NCI-H2227 (cell line): ENCODE data around the gene OSBPL7.

Experiments used
- DNase-seq: peaks from one replicate; lab custom pipeline; 2025; ENCODE audit not compliant: unreplicated experiment; lab: John Stamatoyannopoulos, UW

Gene OSBPL7

DNA sequence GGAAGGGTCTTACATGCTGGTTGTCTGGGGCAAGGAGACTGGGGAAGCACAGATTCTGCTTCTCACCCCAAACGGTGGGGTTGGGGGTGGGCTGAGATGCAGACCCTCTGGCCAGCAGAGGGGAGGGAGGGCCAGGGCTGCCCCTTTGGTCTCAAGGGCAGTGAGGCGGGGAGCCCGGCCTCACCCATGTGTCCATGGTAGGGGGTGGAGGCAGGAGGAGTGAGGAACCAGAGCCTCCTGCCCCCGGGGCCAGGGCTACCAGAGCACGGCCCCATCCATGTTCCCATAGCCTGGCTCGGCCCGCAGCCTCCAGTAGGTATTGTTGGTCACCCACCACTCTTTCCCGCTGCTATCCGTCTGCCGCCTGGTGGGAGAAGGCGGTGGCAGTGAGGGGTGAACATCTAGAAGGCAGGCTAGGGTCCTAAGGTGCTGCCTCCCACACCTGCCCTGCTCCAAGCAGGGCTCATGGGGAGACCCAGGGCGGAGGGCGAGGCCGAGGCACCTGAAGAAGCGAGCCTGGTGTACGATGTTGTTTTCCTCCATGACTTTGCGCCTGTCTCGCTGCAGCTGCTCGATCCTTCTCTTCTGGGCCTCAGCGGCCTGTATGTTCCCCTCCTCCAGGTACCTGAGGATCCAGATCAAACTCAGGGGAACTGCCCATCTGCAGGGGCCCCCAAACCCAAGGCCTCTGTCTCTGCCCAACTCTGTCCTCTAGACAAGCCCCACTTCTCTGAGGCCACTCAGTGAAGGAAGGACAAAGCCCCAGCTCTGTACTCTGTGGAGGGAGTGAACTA is 13.4 kb downstream of the OSBPL7 start:
- no peak for DNase-seq

DNA sequence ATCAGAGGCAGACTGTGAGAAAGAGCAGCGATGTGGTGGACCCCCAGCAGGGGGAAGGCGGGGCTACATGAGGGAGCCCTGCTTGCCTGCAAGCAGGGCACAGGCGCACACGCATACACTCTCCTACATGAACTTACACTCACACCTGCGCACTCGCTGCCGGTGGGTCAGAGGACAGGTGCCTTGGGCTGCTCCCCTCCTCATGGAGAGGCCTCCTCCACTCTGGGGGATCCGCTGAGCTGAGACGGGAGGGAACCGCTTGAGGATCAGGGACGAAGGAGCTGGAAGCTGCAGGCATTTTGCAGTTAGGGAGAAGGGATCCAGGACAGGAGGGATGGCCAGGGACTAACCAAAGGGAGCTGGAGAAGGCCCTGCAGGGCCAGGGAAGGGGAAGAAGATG is 14.2 kb downstream of the OSBPL7 start:
- no peak for DNase-seq

GRCh38 chr17:47806913-47807255 is 14.7 kb downstream of the OSBPL7 start:
- DNase-seq, result no peak

DNA sequence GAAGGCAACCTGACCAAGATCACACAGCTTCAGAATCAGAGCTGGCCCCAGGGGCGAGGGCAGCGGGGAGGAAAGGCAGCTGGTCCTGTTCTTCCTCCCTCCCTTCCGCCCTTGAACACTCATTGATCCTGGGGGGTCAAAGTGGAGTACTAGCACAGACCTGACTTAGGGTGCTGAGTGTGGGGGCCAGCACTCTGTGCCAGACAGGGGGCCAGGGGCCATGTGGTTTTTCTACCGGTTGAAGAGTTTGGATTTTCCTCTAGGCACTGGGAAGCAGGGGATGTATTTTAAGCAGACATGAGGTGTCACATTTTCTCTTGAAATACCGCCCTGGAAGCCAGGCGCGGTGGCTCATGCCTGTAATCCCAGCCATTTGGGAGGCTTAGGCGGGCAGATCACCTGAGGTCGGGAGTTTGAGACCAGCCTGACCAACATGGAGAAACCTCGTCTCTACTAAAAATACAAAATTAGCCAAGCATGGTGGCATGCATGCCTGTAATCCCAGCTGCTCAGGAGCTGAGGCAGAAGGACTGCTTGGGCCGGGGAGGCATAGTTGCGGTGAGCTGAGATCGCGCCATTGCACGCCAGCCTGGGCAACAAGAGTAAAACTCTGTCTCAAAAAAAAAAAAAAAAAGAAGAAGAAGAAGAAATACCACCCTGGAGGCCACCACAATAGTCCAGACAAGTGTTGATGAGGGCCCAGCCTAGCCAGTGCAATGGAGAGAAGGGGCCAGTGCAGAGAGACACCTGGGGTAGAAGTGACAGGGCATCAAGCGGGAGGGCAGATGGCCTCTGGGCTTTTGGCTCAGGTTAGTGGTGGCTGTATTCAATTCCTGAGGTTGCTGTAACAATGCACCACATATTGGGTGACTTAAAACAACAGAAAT is 15.3 kb downstream of the OSBPL7 start:
- DNase-seq, result no peak

DNA sequence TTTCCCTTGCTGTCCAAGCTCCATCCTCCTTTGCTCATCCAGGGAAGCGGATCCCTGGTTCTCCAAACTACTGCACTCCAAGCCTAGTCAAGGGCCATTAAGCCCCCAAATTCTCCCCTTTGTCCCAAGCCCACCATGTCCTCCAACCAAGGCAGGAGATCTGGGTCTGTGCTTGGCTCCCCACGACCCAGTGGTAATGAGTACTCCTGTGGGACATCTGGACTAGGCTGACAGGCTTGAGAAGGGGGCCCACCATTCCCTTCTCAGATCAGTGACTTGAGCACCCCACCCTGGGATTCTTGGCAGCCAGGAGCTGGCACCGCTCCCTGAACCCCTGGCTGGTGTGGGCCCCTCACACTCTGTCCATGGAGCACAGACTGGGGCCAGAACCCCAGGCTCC is 17.1 kb downstream of the OSBPL7 start:
- DNase-seq, result no peak

GRCh38 chr17:47803751-47804150 is 17.8 kb downstream of the OSBPL7 start:
- no peak for DNase-seq

GRCh38 chr17:47803201-47803600 is 18.4 kb downstream of the OSBPL7 start:
- DNase-seq, result no peak

DNA sequence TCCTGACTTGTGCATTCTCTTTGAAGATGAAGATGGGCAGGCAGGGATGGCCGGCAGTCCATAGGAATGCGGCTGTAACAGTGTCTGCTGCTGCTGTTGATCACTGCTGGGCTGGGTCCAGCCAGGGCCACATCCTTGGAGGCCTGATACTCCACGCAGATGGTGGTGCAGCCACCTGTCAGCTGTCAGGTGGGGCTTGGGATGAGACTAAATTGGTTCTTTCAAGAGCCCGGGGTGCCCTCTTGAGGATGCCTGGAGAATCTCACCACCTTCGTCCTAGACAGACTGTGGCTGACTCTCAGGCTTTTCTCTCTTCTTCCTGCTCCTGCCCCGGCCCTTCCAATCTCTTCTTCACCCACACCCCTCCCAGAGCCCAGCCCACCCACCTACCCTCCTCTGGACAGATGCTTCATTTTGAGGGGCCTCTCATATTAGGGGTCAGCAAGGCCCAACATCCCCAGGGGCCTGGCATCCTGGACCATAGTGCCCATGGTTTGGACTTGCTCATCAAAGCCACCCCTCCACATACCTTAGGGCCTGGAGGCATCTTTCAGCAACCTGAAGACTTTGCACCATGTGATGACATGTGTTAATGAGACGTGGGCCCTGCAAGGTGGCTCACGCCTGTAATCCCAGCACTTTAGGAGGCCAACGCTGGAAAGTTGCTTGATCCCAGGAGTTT is 19.1 kb downstream of the OSBPL7 start:
- peak; percentile 83 for DNase-seq

DNA sequence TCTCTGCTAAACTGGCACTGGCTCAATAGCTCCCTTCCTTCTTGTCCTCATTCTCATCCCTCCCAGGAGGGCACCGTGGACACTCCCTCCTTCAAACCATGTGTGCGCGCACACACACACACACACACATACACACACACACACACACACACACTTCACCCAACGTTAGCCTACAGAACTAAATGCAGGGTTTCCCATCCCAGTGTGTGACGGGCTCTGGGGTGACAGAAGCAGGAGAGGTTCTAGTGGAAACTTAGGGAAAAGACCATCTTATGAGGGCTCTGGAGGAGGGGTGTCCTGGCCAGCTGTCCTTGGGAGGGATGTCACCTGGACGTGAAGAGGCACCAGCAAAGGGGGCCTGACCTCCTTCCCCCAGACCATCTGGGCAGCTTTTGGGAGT is 19.7 kb downstream of the OSBPL7 start:
- no peak for DNase-seq

DNA sequence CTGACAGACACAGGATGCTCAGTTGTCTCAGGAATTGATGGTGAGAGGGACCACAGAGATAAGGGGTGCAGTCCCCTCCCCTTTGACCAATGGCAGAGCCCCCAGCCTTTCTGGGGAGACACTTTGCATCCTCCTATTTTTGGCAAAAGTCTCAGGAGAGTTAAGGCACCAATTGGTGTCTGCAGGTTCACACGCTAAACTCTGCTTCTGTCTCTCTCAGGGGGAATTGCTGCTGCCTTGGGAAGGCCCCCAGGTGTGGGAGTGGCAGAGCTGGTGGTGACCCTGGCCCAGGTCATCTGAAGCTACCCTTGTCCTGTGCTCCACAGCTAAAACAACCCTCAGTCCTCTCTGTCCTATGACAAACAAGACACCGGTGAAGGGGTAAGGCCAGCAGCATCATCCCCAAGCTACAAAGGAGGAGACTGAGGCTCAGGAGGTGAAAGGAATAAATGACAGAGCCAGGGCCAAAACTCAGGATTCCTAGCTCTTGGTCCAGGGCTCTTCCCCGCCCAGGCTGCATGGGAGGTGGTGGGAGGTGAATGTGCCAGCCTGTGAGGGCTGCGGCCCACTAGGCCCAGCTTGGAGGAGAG is 20.3 kb downstream of the OSBPL7 start:
- DNase-seq, result no peak

DNA sequence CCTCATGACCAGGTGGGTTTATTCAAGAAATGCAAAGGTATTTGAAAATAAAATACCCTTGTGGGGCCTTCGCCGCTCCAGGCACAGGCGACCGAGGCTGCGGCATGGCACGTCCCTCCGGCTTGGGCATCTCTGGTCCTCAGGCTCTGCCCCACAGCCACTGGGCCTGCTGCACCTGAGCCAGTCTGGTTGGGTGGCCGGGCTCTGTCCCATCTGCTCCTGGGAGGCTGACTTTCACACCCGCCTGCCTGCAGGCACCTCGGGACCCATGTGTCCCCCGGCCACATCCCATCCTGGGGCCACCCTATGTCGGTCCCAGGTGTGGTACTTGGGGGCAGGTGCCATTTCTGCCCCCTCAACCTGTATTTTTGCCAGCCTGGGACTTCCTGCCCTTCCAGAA is 20.9 kb downstream of the OSBPL7 start:
- DNase-seq, result no peak

DNA sequence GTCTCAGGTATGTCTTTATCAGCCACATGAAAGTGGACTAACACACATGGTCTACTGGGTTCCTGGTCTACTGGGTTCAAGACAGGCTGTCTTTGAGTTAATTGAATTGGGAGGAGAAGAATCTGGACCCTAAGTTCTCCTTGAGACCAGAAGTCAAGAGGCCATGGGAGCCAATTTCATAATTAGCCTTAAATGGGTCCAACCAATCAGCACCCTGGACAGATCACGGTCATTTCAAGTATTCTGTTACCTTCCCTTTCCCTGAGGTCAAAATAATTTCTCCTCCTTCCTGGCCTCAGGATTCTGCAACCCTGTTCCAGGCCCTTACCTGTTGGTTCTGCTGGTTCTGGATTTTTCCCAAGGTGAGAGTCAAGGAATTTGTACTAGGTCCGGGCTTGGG is 23.8 kb downstream of the OSBPL7 start:
- DNase-seq, result no peak

DNA sequence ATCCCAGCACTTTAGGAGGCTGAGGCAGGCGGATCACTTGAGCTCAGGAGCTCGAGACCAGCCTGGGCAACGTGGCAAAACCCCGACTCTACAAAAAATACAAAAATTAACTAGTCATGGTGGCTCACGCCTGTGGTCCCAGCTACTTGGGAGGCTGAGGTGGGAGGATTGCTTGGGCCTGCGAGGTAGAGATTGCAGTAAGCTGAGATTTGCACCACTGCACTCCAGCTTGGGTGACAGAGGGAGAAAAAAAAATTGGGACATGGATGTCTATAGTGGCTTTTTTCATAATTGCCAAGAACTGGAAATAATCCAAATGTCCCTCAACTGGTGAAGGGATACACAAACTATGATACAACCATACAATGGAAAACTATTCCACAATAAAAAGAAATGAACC is 28.6 kb downstream of the OSBPL7 start:
- no peak for DNase-seq

DNA sequence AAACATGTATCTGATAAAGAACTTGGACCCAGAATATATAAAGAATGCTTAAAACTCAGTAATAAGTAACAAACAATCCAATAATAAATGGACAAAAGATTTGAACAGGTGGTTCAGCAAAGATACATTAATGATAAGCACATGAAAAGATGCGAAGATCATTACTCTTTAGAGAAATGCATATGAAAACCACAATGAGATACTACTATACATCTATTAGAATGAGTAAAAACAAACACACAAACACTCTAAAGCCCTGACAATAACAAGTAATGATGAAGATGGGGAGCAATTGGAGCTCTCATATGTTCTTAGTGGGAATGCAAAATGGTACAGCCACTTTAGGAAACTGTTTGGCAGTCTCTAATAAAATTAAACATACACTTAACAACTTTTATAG is 29.1 kb downstream of the OSBPL7 start:
- no peak for DNase-seq

- DNase-seq, result no peak
Observed at GRCh38 chr17:47791025-47791424, 30.6 kb downstream of the OSBPL7 start.

DNA sequence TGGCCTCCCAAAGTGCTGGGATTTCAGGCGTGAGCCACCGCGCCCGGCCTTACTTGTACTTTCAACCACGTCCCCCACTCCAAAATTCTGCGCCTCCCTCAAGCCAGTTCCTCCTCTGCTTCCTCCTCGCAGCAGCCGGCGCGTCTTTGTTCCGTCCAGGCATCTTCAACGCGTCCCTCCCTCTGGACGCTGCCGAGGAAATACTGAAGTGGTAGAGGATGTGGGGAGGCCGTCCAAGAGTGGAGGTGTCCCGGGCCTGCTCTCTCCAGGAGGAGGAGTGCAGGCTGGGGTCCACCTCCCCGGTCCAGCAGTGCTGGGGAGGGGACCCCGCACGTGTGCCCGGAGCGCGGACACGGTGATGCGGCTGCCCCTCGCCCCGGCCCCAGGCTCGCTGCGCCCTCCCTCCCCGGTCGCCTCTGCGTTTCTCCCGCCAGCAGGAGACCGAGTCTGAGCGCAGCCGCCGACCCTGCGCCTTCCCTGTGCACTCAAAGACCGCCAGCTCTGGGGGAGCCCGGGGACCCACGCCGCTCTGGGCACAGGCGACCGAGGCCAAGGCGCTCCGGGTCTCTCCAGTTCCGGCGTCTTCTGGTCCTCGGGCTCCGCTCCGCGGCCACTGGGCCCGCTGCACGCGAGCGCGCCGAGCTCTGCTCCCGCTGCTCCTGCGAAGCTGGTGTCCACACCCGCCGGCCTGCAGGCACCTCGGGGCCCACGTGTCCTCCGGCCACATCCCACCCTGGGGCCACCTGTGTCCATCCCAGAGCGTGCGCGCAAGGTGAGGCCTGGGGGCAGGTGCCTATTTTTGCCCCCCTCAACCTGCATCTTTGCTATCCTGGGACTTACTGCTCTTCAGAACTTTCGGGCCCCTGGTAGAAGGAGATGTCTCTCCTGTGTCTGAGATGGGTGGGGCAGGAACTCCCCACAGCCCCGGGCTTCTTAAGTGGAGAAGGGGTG is 31.7 kb downstream of the OSBPL7 start:
- DNase-seq, result peak; percentile 87

- DNase-seq, result no peak
Observed at GRCh38 chr17:47785538-47786123, 36.0 kb downstream of the OSBPL7 start.

GRCh38 chr17:47781397-47781796 is 40.2 kb downstream of the OSBPL7 start:
- no peak for DNase-seq

GRCh38 chr17:47778184-47778635 is 43.4 kb downstream of the OSBPL7 start:
- no peak for DNase-seq
